ENCODE data around the gene OR52H1. TPM values are rescaled to one million over a fixed set of nuclear protein-coding genes. Genes with fewer than 3 reads are reported as not detected.

Gene OR52H1
- total and polyA plus RNA-seq, 2 of the 4 experiments (the other 2 are of a cell fraction), result 0.18 TPM; not detected in 1

GRCh38 chr11:5592615-5593014 lies 44.3 kb upstream of the OR52H1 start:
- Histone ChIP-seq H2BK20ac (ENCODE audit: low read depth, low read length) (no peak overlapping the region), H2BK5ac (ENCODE audit: low read depth, low read length, poor library complexity, severe bottlenecking) (no peak overlapping the region), H2BK15ac (ENCODE audit: low read depth, low read length) (no peak overlapping the region), H4K91ac (ENCODE audit: insufficient read depth, low read depth, low read length) (no peak overlapping the region), H4K5ac (ENCODE audit: low read depth, low read length) (no peak overlapping the region), H3K79me1 (ENCODE audit: low read depth in 1 of 2, low read length in 2 of 2) (peaks cover 2 to 6% of the 10 kb centered on the region in 2 experiments; a peak in 3 of 4 replicates), H3K56ac (ENCODE audit: extremely low read depth, insufficient read depth, low read length) (no peak overlapping the region), H2AFZ (replicated peaks; ENCODE audit: low read length, poor library complexity) (no peak overlapping the region), H3K27me3 (ENCODE audit: control insufficient read depth, insufficient read depth, low read length) (no peaks in the 10 kb centered on the region), H3K23ac (ENCODE audit: low read depth, low read length) (no peak overlapping the region), H3K4me3 (ENCODE audit: insufficient read depth, low read depth, low read length) (no peak overlapping the region), H3K9me3 (ENCODE audit: control insufficient read depth, insufficient read depth, low read length) (no peaks in the 10 kb centered on the region), H4K20me1 (ENCODE audit: insufficient read depth, low read length) (no peaks in the 10 kb centered on the region), H4K8ac (ENCODE audit: low read depth in 2 of 2, low read length in 2 of 2) (no peak overlapping the region), H3K9me1 (ENCODE audit: insufficient read depth, low read length) (no peaks in the 10 kb centered on the region), H3K14ac (replicated peaks; ENCODE audit: low read depth, low read length) (no peak overlapping the region), H3K36me3 (ENCODE audit: control insufficient read depth, insufficient read depth, low read length) (no peaks in the 10 kb centered on the region), H3K18ac (ENCODE audit: low read depth, low read length) (no peak overlapping the region), H3K9ac (ENCODE audit: low read depth, low read length) (no peak overlapping the region), H2AK9ac (replicated peaks; ENCODE audit: low read depth, low read length, poor library complexity) (no peak overlapping the region), H3K4ac (ENCODE audit: low read depth, low read length) (no peak overlapping the region), H3K27ac (ENCODE audit: insufficient read depth, low read length) (no peak overlapping the region), H3K4me2 (ENCODE audit: low read depth, low read length) (no peak overlapping the region), H3K4me1 (ENCODE audit: control insufficient read depth, insufficient read depth, low read length) (peaks cover 7% of the 10 kb centered on the region), H2AK5ac (ENCODE audit: low read depth, low read length) (no peak overlapping the region), H2BK120ac (ENCODE audit: low read depth, low read length) (no peak overlapping the region)
- POLR2A ChIA-PET (ENCODE audit: unreplicated experiment), result no interaction called here
- intact Hi-C loops (cut with micrococcal nuclease), result loop anchor here (10.0 kb wide), 1 partner anchor 1868 kb away; no protein-coding TSS in a partner anchor
- ATAC-seq (ENCODE audit: low read depth) (no peak), DNase-seq (no peak)
- dilution Hi-C loops (cut with HindIII; ENCODE audit: low sequenced_read_pairs, unreplicated experiment), result no loop called here
- CTCF ChIA-PET, result no interaction called here
- WGBS, 2 experiments (ENCODE audit: extremely low coverage in 2 of 2, insufficient read length in 1 of 2), result 86% methylated on average over 1 of the region's 5 CpGs; no CpG with 5 or more reads in 1 of the 2 experiments
- no peak for TF ChIP-seq ELK1 (IDR thresholded peaks at IDR 0.05; ENCODE audit: borderline replicate concordance, low read depth, low read length)
- TF ChIP-seq MXI1 (IDR thresholded peaks at IDR 0.05; ENCODE audit: borderline replicate concordance, low read depth, low read length), result no peak
- TF ChIP-seq MAZ (IDR thresholded peaks at IDR 0.05; ENCODE audit: borderline replicate concordance, low read depth, low read length), result no peak
- TF ChIP-seq CTCF (conservative IDR thresholded peaks at IDR 0.05; ENCODE audit: low read depth, low read length), result no peak
- TF ChIP-seq USF2 (IDR thresholded peaks at IDR 0.05; ENCODE audit: low read depth, low read length), result no peak
- no peak for TF ChIP-seq CHD1 (IDR thresholded peaks at IDR 0.05; ENCODE audit: low read depth, low read length)
- no peak for TF ChIP-seq NFE2L2 (IDR thresholded peaks at IDR 0.05; ENCODE audit: low read depth, low read length)
- no peak for TF ChIP-seq POLR2A (IDR thresholded peaks at IDR 0.05; ENCODE audit: low read depth, low read length)
- no peak for TF ChIP-seq CEBPB (IDR thresholded peaks at IDR 0.05; ENCODE audit: low read depth, low read length)
- no peak for TF ChIP-seq RAD21 (IDR thresholded peaks at IDR 0.05; ENCODE audit: low read length)
- TF ChIP-seq MAFK (IDR thresholded peaks at IDR 0.05; ENCODE audit: low read depth, low read length), result no peak
- TF ChIP-seq RFX5 (IDR thresholded peaks at IDR 0.05; ENCODE audit: low read depth, low read length), result no peak
- TF ChIP-seq RCOR1 (IDR thresholded peaks at IDR 0.05; ENCODE audit: insufficient replicate concordance, low read length), result no peak
- no peak for TF ChIP-seq SMC3 (IDR thresholded peaks at IDR 0.05; ENCODE audit: low read depth, low read length)
- no peak for TF ChIP-seq FOS (IDR thresholded peaks at IDR 0.05; ENCODE audit: low read depth, low read length)
- in situ Hi-C loops (cut with MboI; ENCODE audit: low sequenced_read_pairs), result no loop called here
- no TSS peak for BruUV-seq (replicated peaks)

All from IMR-90 (cell line).